Kidney (tissue), 14 donors: ENCODE data around the gene ITM2C. TPM values are rescaled to one million over a fixed set of nuclear protein-coding genes. Genes with fewer than 3 reads are reported as not detected.

Source experiments
- DNase-seq, 5 donors: peaks; one replicate each; pipeline ENCODE4 v3.0.0-alpha.2; 2013 to 2020
- FAIRE-seq: peaks from 2 replicates; lab custom pipeline; 2012; peaks lifted over from hg19 to GRCh38; lab: Jason Lieb, UNC
- H3K27ac ChIP-seq, 2 donors: one replicate each; pipeline ENCODE4 v1.7.0; 2013; ENCODE audit warnings: low read depth in 2 of 2, low read length in 2 of 2, inconsistent platforms in 1 of 2
- H3K27me3 ChIP-seq: one replicate; pipeline ENCODE4 v1.7.1; 2013; ENCODE audit warnings: low read length, inconsistent platforms; ENCODE audit not compliant: control insufficient read depth, insufficient read depth
- H3K36me3 ChIP-seq, 3 donors: one replicate each; pipeline versions ENCODE4 v1.7.0 to v1.7.1; 2013; ENCODE audit warnings: low read length in 3 of 3, control low read depth in 1 of 3, inconsistent platforms in 1 of 3; ENCODE audit not compliant: insufficient read depth in 3 of 3, control insufficient read depth in 2 of 3
- H3K4me1 ChIP-seq, 3 donors: one replicate each; pipeline versions ENCODE4 v1.7.0 to v1.7.1; 2013; ENCODE audit warnings: low read length in 3 of 3, inconsistent platforms in 1 of 3, low read depth in 1 of 3; ENCODE audit not compliant: control insufficient read depth in 2 of 3, insufficient read depth in 2 of 3
- H3K4me3 ChIP-seq, 3 donors: one replicate each; pipeline versions ENCODE4 v1.7.0 to v1.8.1; 2013; ENCODE audit warnings: low read length in 3 of 3, control low read depth in 1 of 3, inconsistent platforms in 1 of 3
- H3K9ac ChIP-seq, 3 donors: one replicate each; pipeline versions ENCODE4 v1.7.0 to v1.7.1; 2013; ENCODE audit warnings: low read length in 3 of 3, control low read depth in 1 of 3, inconsistent platforms in 1 of 3
- H3K9me3 ChIP-seq, 3 donors: one replicate each; pipeline versions ENCODE4 v1.7.0 to v1.7.1; 2013; ENCODE audit warnings: low read length in 3 of 3, control low read depth in 1 of 3, inconsistent platforms in 1 of 3; ENCODE audit not compliant: control insufficient read depth in 2 of 3, insufficient read depth in 1 of 3
- intact Hi-C: fragments of 100-400 bp; cut with DNase I; formaldehyde crosslinking; loops from one replicate; pipeline ENCODE4 v1.11.1; 2022
- polyA plus RNA-seq: library from polyadenylated mRNA; stranded (reverse); fragments of 350-450 nt; fragmentation: Illumina TruSeq; extraction: RNeasy Lipid Tissue Mini Kit (QIAGEN cat#74804); gene quantifications from one replicate; pipeline ENCODE4 v1.2.3, GENCODE V29; 2014; ENCODE audit warnings: low read depth, low replicate concordance; ENCODE audit not compliant: insufficient read depth
- total RNA-seq: library from RNA; stranded (reverse); fragmentation: NEBNext Ultra II Directional; extraction: Animal tissue kit (Norgen Biotek cat#: 25700); gene quantifications from one replicate; pipeline ENCODE4 v1.2.1, GENCODE V29; 2021
- TF ChIP-seq, protein P1 (sequence below): IDR thresholded peaks from 3 replicates; pipeline ENCODE4 v1.5.1; 2012; ENCODE audit warnings: mild to moderate bottlenecking, moderate library complexity, borderline replicate concordance; ENCODE audit not compliant: insufficient read depth; ENCODE audit errors: extremely low read depth
- donor health status: control.
- donor health status: control.
- donor health status: control.
- donor health status: control.
- donor health status: control.
- donor health status: DM: yes; HTN: yes; CAD: no.
- donor health status: Normal renal cell carcinoma (clear cell type).

Gene ITM2C
- total and polyA plus RNA-seq, 2 donors from 2014 or later = 308 to 1,131 TPM

- intact Hi-C loops = no loop called here
- peaks cover 0 to 3% (median 0%) of the 10 kb centered on the region in 3 donors for H3K4me1 ChIP-seq
- no peak overlapping the region for H3K4me3 ChIP-seq
- TF ChIP-seq, protein P1, sequence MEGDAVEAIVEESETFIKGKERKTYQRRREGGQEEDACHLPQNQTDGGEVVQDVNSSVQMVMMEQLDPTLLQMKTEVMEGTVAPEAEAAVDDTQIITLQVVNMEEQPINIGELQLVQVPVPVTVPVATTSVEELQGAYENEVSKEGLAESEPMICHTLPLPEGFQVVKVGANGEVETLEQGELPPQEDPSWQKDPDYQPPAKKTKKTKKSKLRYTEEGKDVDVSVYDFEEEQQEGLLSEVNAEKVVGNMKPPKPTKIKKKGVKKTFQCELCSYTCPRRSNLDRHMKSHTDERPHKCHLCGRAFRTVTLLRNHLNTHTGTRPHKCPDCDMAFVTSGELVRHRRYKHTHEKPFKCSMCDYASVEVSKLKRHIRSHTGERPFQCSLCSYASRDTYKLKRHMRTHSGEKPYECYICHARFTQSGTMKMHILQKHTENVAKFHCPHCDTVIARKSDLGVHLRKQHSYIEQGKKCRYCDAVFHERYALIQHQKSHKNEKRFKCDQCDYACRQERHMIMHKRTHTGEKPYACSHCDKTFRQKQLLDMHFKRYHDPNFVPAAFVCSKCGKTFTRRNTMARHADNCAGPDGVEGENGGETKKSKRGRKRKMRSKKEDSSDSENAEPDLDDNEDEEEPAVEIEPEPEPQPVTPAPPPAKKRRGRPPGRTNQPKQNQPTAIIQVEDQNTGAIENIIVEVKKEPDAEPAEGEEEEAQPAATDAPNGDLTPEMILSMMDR = no peak
- H3K27me3 ChIP-seq = no peaks in the 10 kb centered on the region
- no peaks in the 10 kb centered on the region for H3K36me3 ChIP-seq
- no peaks in the 10 kb centered on the region for H3K9me3 ChIP-seq
- FAIRE-seq (no peak), DNase-seq (no peak)
- no peak overlapping the region for H3K9ac ChIP-seq
- H3K27ac ChIP-seq = no peak overlapping the region
Measured at GRCh38 chr2:230912724-230913123, 48.0 kb downstream of the ITM2C start.

- TF ChIP-seq, protein P1 = peak; percentile 25
- DNase-seq = peak in 4 of 5 donors; percentile 48 to 80 (median 58)
- intact Hi-C loops = no loop called here
Measured at GRCh38 chr2:230913406-230914143, 48.8 kb downstream of the ITM2C start.

DNA sequence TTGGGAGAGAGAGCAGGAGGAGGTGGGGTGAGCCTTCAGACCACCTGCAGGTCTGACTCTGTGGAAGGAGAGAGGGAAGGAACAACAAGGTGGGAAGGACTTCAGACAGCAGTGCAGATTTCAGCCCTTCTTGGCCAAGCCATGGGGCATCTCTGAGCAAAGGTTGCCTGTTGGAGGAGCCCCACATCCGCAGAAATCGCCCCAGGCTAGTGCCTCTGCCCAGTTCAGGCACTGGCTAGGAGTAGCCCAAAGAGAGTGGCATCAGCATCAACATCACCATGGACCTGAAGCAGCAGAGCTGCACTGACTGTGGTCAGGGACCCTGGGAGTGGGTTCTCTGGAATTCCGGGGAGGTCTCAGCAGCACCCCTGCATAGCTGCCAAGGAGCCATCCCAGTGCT lies 50.1 kb downstream of the ITM2C start:
- Histone ChIP-seq H3K36me3 (no peaks in the 10 kb centered on the region), H3K9me3 (no peaks in the 10 kb centered on the region), H3K4me3 (no peak overlapping the region), H3K27ac (no peak overlapping the region), H3K4me1 (no peaks in the 10 kb centered on the region), H3K27me3 (no peaks in the 10 kb centered on the region), H3K9ac (no peak overlapping the region)
- FAIRE-seq = no peak
- intact Hi-C loops = no loop called here
- DNase-seq = peak in 1 of 5 donors; percentile 26
- TF ChIP-seq, protein P1 = no peak

More at GRCh38 chr2:230913406-230914143, 48.8 kb downstream of the ITM2C start:
- H3K4me3 ChIP-seq = no peak overlapping the region
- no peaks in the 10 kb centered on the region for H3K27me3 ChIP-seq
- peaks cover 0 to under 1% (median 0%) of the 10 kb centered on the region in 3 donors for H3K4me1 ChIP-seq
- no peak overlapping the region for H3K27ac ChIP-seq
- no peak overlapping the region for H3K9ac ChIP-seq
- H3K36me3 ChIP-seq = no peaks in the 10 kb centered on the region
- no peaks in the 10 kb centered on the region for H3K9me3 ChIP-seq
- no peak for FAIRE-seq

GRCh38 chr2:230915319-230915718 lies 50.6 kb downstream of the ITM2C start:
- Histone ChIP-seq H3K27me3 (no peaks in the 10 kb centered on the region), H3K9me3 (no peaks in the 10 kb centered on the region), H3K36me3 (no peaks in the 10 kb centered on the region), H3K27ac (no peak overlapping the region), H3K4me3 (no peak overlapping the region), H3K9ac (no peak overlapping the region), H3K4me1 (no peaks in the 10 kb centered on the region)
- intact Hi-C loops = no loop called here
- TF ChIP-seq, protein P1 = no peak
- peak in 1 of 5 donors; percentile 24 for DNase-seq
- no peak for FAIRE-seq
